SH-SY5Y (cell line): Measurements from ENCODE around the gene TNS1.

ENCODE experiments used
- GATA2 ChIP-seq: IDR thresholded peaks from 2 replicates; pipeline ENCODE4 v1.6.1; 2011; ENCODE audit warnings: mild to moderate bottlenecking, low read depth, low read length
- GATA3 ChIP-seq: IDR thresholded peaks from 2 replicates; pipeline ENCODE4 v1.6.1; 2011; ENCODE audit warnings: low read depth, mild to moderate bottlenecking, low read length, moderate library complexity

DNA sequence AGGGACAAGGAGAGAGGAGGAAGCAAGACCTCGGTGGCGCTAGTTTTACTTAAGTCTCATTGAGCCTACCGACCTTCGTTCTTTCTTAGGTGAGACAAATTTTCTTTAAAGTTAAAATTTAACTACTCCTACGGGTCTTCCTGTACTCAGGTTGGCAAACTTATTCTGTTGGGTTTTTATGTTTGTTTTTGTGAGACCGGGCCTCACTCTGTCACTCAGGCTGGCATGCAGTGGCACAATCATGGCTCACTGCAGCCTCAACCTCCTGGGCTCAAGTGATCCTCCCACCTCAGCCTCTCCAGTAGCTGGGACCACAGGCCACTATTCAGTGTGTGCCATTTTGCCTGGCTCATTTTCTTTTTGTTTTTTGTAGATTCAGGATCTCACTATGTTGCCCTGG, 189.0 kb downstream of the TNS1 start:
- TF ChIP-seq GATA3 (no peak), GATA2 (no peak)
